ENCODE measurements around the gene KCNIP1.

DNA sequence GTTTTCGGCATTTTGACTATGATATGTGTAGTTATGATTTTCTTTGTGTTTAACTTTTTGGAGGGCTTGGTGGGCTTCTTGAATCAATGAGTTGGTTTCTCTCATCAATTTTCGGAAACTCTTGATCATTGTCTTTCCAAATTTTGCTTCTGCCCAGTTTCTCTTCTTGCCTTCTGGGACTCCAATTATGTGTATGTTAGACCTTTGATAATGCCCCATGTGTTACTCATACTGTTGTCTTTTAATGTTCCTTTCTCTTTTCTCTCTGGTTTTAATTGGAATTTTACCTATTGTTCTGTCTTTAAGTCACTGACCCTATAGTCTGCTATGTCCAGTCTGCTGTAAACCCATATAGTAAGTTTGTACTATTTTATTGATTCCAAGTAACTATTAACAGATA is 41.5 kb downstream of the KCNIP1 start:
- TF ChIP-seq, protein P1, sequence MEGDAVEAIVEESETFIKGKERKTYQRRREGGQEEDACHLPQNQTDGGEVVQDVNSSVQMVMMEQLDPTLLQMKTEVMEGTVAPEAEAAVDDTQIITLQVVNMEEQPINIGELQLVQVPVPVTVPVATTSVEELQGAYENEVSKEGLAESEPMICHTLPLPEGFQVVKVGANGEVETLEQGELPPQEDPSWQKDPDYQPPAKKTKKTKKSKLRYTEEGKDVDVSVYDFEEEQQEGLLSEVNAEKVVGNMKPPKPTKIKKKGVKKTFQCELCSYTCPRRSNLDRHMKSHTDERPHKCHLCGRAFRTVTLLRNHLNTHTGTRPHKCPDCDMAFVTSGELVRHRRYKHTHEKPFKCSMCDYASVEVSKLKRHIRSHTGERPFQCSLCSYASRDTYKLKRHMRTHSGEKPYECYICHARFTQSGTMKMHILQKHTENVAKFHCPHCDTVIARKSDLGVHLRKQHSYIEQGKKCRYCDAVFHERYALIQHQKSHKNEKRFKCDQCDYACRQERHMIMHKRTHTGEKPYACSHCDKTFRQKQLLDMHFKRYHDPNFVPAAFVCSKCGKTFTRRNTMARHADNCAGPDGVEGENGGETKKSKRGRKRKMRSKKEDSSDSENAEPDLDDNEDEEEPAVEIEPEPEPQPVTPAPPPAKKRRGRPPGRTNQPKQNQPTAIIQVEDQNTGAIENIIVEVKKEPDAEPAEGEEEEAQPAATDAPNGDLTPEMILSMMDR (IDR thresholded peaks at IDR 0.05; ENCODE audit: poor library complexity, severe bottlenecking) = no peak
- no peak for TF ChIP-seq POLR2AphosphoS5 (IDR thresholded peaks at IDR 0.05)
